C4-2B (cell line): ENCODE data around the gene TUBB3.

Experiments
- CTCF ChIP-seq: fragments of 450-650 bp; conservative IDR thresholded peaks from 2 replicates; pipeline ENCODE4 v1.5.1; 2017; ENCODE audit warnings: mild to moderate bottlenecking
- ZFX ChIP-seq: fragments of 450-650 bp; IDR thresholded peaks from 2 replicates; pipeline ENCODE4 v1.6.1; 2017

GRCh38 chr16:89923640-89924296 lies 626 bp downstream of the TUBB3 start:
- TF ChIP-seq CTCF, result no peak
- no peak for TF ChIP-seq ZFX
